Sigmoid colon (tissue), 4 donors: ENCODE data around the gene AK8.

Source experiments
- EP300 ChIP-seq, 4 donors: sonication (generic); formaldehyde crosslinking; IDR thresholded peaks; one replicate each; pipeline ENCODE4 v1.6.1; 2017; ENCODE audit warnings: antibody characterized with exemption in 4 of 4
- POLR2AphosphoS5 ChIP-seq, 4 donors: sonication (generic); formaldehyde crosslinking; IDR thresholded peaks; one replicate each; pipeline ENCODE4 v1.6.1; 2017; ENCODE audit warnings: antibody characterized with exemption in 4 of 4

GRCh38 chr9:132802121-132802795 lies 75.8 kb downstream of the AK8 start:
- TF ChIP-seq POLR2AphosphoS5 (IDR thresholded peaks at IDR 0.05) (no peak), EP300 (IDR thresholded peaks at IDR 0.05) (no peak)
